Measurements from ENCODE around the gene MARK2. TPM values are rescaled to one million over a fixed set of nuclear protein-coding genes. Genes with fewer than 3 reads are reported as not detected.

Gene MARK2
- total RNA-seq, 2 donors from 2014 or later, result 29.0 to 30.0 TPM

- no peaks in the 10 kb centered on the region for H3K27me3 Mint-ChIP-seq (ENCODE audit: low read depth)
- no peak overlapping the region for H3K27ac Mint-ChIP-seq
- no peak overlapping the region for H3K4me3 Mint-ChIP-seq
- H3K36me3 Mint-ChIP-seq (ENCODE audit: insufficient read depth in 2 of 2), result peaks cover 10 to 17% of the 10 kb centered on the region in 2 donors
- no peaks in the 10 kb centered on the region for H3K4me1 Mint-ChIP-seq (ENCODE audit: low read depth)
- DNase-seq (no peak), ATAC-seq (replicated peaks in 1 of 2) (peak in 1 of 2 donors; percentile 31)
- H3K9me3 Mint-ChIP-seq, result no peaks in the 10 kb centered on the region
Measured at GRCh38 chr11:63901660-63902059, 62.8 kb downstream of the MARK2 start.

- no peak for DNase-seq
- H3K27ac Mint-ChIP-seq, result no peak overlapping the region
- no peak for ATAC-seq (replicated peaks in 1 of 2)
- H3K9me3 Mint-ChIP-seq, result no peaks in the 10 kb centered on the region
- no peaks in the 10 kb centered on the region for H3K27me3 Mint-ChIP-seq (ENCODE audit: low read depth)
- no peak overlapping the region for H3K4me3 Mint-ChIP-seq
- no peaks in the 10 kb centered on the region for H3K4me1 Mint-ChIP-seq (ENCODE audit: low read depth)
- peaks cover 10 to 17% of the 10 kb centered on the region in 2 donors for H3K36me3 Mint-ChIP-seq (ENCODE audit: insufficient read depth in 2 of 2)
Measured at GRCh38 chr11:63903884-63904283, 65.0 kb downstream of the MARK2 start.

DNA sequence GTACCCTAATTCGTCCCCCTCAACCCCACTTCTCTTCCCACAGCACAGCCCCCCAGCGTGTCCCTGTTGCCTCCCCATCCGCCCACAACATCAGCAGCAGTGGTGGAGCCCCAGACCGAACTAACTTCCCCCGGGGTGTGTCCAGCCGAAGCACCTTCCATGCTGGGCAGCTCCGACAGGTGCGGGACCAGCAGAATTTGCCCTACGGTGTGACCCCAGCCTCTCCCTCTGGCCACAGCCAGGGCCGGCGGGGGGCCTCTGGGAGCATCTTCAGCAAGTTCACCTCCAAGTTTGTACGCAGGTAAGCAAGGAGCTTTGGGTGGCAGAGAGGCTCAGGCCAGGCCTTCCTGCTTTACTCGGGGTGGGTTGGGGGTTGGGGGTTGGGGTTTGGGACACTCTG lies 65.8 kb downstream of the MARK2 start:
- H3K27ac Mint-ChIP-seq, result no peak overlapping the region
- no peaks in the 10 kb centered on the region for H3K9me3 Mint-ChIP-seq
- ATAC-seq (replicated peaks in 1 of 2), result no peak
- peaks cover 10 to 16% of the 10 kb centered on the region in 2 donors for H3K36me3 Mint-ChIP-seq (ENCODE audit: insufficient read depth in 2 of 2)
- H3K4me1 Mint-ChIP-seq (ENCODE audit: low read depth), result no peaks in the 10 kb centered on the region
- no peaks in the 10 kb centered on the region for H3K27me3 Mint-ChIP-seq (ENCODE audit: low read depth)
- H3K4me3 Mint-ChIP-seq, result no peak overlapping the region
- no peak for DNase-seq

- Mint-ChIP-seq H3K27me3 (ENCODE audit: low read depth) (no peaks in the 10 kb centered on the region), H3K36me3 (ENCODE audit: insufficient read depth in 2 of 2) (peaks cover 10 to 16% of the 10 kb centered on the region in 2 donors), H3K27ac (no peak overlapping the region), H3K4me1 (ENCODE audit: low read depth) (no peaks in the 10 kb centered on the region), H3K4me3 (no peak overlapping the region), H3K9me3 (no peaks in the 10 kb centered on the region)
- DNase-seq (no peak), ATAC-seq (replicated peaks in 1 of 2) (no peak)
Measured at GRCh38 chr11:63905179-63905578, 66.3 kb downstream of the MARK2 start.

GRCh38 chr11:63906087-63906486 lies 67.2 kb downstream of the MARK2 start:
- Mint-ChIP-seq H3K27me3 (ENCODE audit: low read depth) (no peaks in the 10 kb centered on the region), H3K9me3 (no peaks in the 10 kb centered on the region), H3K4me1 (ENCODE audit: low read depth) (no peaks in the 10 kb centered on the region), H3K27ac (no peak overlapping the region), H3K36me3 (ENCODE audit: insufficient read depth in 2 of 2) (peaks cover 7 to 14% of the 10 kb centered on the region in 2 donors), H3K4me3 (no peak overlapping the region)
- DNase-seq, result no peak
- no peak for ATAC-seq (replicated peaks in 1 of 2)

DNA sequence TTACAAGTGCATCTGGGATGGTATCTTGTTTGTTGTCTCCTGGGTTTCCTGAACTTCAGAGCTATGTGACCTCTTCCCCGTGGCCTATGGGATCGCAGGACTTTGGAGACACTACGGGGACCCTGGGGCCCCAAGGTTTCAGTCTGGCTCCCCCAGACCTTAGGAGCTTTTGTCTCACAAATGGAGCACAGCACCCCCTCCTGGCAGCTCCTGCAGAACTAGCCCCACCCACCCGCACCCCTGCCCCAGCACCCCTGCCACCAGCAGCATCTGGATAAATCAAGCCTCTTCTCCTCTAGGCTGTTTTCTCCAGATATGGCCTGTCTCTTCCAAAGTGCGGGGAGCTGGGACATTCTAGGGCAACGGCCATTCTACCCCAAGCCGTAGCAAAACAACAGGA lies 67.7 kb downstream of the MARK2 start:
- Mint-ChIP-seq H3K4me1 (ENCODE audit: low read depth) (no peaks in the 10 kb centered on the region), H3K9me3 (no peaks in the 10 kb centered on the region), H3K27ac (no peak overlapping the region), H3K4me3 (no peak overlapping the region), H3K27me3 (ENCODE audit: low read depth) (no peaks in the 10 kb centered on the region), H3K36me3 (ENCODE audit: insufficient read depth in 2 of 2) (peaks cover 5 to 11% of the 10 kb centered on the region in 2 donors)
- ATAC-seq (replicated peaks in 1 of 2) (peak; percentile 53 to 57), DNase-seq (peak; percentile 52 to 61)

DNA sequence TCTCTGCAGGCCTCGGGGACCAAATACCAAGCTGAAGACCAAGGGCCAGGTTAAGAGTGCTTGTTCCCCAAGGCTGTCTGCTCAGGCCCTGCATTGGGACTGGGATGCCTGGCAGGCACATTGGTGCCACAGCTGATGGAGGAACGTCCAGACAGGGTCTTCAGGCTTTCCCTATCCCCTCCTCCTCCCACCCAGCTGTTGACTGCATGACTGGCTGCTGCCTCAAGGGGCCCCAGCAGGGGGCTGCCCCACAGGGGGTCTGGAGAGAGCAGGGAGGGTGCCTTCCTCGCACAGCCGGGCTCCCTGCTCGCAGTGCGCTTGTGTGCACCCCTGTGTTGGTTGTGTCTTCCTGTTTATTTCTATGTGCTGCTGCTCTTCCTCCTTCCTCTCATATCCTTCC lies 68.2 kb downstream of the MARK2 start:
- H3K4me3 Mint-ChIP-seq, result no peak overlapping the region
- DNase-seq (no peak), ATAC-seq (replicated peaks in 1 of 2) (no peak)
- no peaks in the 10 kb centered on the region for H3K4me1 Mint-ChIP-seq (ENCODE audit: low read depth)
- H3K36me3 Mint-ChIP-seq (ENCODE audit: insufficient read depth in 2 of 2), result peaks cover 3 to 8% of the 10 kb centered on the region in 2 donors
- no peak overlapping the region for H3K27ac Mint-ChIP-seq
- no peaks in the 10 kb centered on the region for H3K27me3 Mint-ChIP-seq (ENCODE audit: low read depth)
- no peaks in the 10 kb centered on the region for H3K9me3 Mint-ChIP-seq

DNA sequence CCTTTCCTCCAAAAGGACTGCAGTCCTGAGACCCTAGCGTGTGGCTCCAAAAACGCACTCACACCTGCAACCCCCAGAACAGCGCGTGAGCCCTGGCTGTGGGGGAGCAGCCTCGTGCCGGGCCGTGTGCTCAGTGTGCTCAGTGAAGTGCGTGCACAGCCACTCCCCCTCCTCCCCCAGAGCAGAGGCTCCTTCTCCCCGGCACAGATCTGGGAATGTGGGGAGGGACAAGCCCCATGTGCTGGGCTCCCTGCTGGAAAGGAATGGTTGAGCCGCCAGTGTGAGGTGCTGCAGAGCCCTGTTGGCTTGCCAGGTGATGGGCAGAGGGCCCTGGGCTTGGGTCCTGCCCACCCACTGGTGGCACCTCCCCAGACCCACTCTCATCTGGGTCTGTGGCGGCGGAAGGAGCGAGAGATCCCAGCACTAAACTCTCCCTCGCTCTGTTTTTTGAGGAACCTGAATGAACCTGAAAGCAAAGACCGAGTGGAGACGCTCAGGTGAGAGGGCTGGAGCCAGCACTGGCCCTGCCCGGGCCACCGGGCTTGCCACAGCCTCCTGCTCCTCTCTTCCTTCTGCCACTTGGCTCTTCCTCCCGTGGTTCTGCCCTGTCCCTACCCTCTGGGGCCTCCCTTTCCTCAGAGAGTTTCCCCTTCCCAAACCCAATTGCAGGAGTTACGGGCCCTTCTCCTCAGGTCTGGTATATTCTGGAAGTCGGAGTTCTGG lies 69.1 kb downstream of the MARK2 start:
- H3K36me3 Mint-ChIP-seq (ENCODE audit: insufficient read depth in 2 of 2), result peaks cover 3 to 8% of the 10 kb centered on the region in 2 donors

GRCh38 chr11:63908631-63909401 lies 69.9 kb downstream of the MARK2 start:
- DNase-seq, result no peak
- H3K27me3 Mint-ChIP-seq (ENCODE audit: low read depth), result no peaks in the 10 kb centered on the region
- no peak overlapping the region for H3K4me3 Mint-ChIP-seq
- H3K27ac Mint-ChIP-seq, result no peak overlapping the region
- no peaks in the 10 kb centered on the region for H3K9me3 Mint-ChIP-seq
- ATAC-seq (replicated peaks in 1 of 2), result no peak
- H3K36me3 Mint-ChIP-seq (ENCODE audit: insufficient read depth in 2 of 2), result peaks cover 3% of the 10 kb centered on the region in 2 donors
- no peaks in the 10 kb centered on the region for H3K4me1 Mint-ChIP-seq (ENCODE audit: low read depth)

More for the DNA sequence above, 69.1 kb downstream of the MARK2 start:
- ATAC-seq (replicated peaks in 1 of 2), result no peak
- no peaks in the 10 kb centered on the region for H3K4me1 Mint-ChIP-seq (ENCODE audit: low read depth)
- no peak overlapping the region for H3K27ac Mint-ChIP-seq
- H3K4me3 Mint-ChIP-seq, result no peak overlapping the region
- DNase-seq, result no peak
- H3K9me3 Mint-ChIP-seq, result no peaks in the 10 kb centered on the region
- H3K27me3 Mint-ChIP-seq (ENCODE audit: low read depth), result no peaks in the 10 kb centered on the region

- Mint-ChIP-seq H3K27ac (no peak overlapping the region), H3K4me3 (no peak overlapping the region), H3K27me3 (ENCODE audit: low read depth) (no peaks in the 10 kb centered on the region), H3K9me3 (no peaks in the 10 kb centered on the region), H3K4me1 (ENCODE audit: low read depth) (no peaks in the 10 kb centered on the region), H3K36me3 (ENCODE audit: insufficient read depth in 2 of 2) (peaks cover 0 to 2% of the 10 kb centered on the region in 2 donors)
- ATAC-seq (replicated peaks in 1 of 2) (no peak), DNase-seq (no peak)
Measured at GRCh38 chr11:63909591-63910506, 70.9 kb downstream of the MARK2 start.

- Mint-ChIP-seq H3K4me3 (no peak overlapping the region), H3K27ac (no peak overlapping the region), H3K27me3 (ENCODE audit: low read depth) (no peaks in the 10 kb centered on the region), H3K36me3 (ENCODE audit: insufficient read depth in 2 of 2) (peaks cover 0 to 2% of the 10 kb centered on the region in 2 donors), H3K9me3 (no peaks in the 10 kb centered on the region), H3K4me1 (ENCODE audit: low read depth) (no peaks in the 10 kb centered on the region)
- ATAC-seq (replicated peaks in 1 of 2) (no peak), DNase-seq (no peak)
Measured at GRCh38 chr11:63910675-63911074, 71.8 kb downstream of the MARK2 start.

GRCh38 chr11:63911440-63911839 lies 72.5 kb downstream of the MARK2 start:
- Mint-ChIP-seq H3K4me3 (no peak overlapping the region), H3K27ac (no peak overlapping the region), H3K4me1 (ENCODE audit: low read depth) (no peaks in the 10 kb centered on the region), H3K36me3 (ENCODE audit: insufficient read depth in 2 of 2) (no peaks in the 10 kb centered on the region), H3K27me3 (ENCODE audit: low read depth) (no peaks in the 10 kb centered on the region), H3K9me3 (no peaks in the 10 kb centered on the region)
- DNase-seq, result no peak
- no peak for ATAC-seq (replicated peaks in 1 of 2)

- H3K9me3 Mint-ChIP-seq, result no peaks in the 10 kb centered on the region
- H3K4me3 Mint-ChIP-seq, result no peak overlapping the region
- ATAC-seq (replicated peaks in 1 of 2) (no peak), DNase-seq (no peak)
- H3K36me3 Mint-ChIP-seq (ENCODE audit: insufficient read depth in 2 of 2), result no peaks in the 10 kb centered on the region
- no peaks in the 10 kb centered on the region for H3K27me3 Mint-ChIP-seq (ENCODE audit: low read depth)
- no peak overlapping the region for H3K27ac Mint-ChIP-seq
- H3K4me1 Mint-ChIP-seq (ENCODE audit: low read depth), result no peaks in the 10 kb centered on the region
Measured at GRCh38 chr11:63911876-63912275, 73.0 kb downstream of the MARK2 start.

Measured in activated T-cell treated with anti-CD3 and anti-CD28 coated beads, Interleukin-2, amount 50 U/mL, for 72 hours (primary cell).